Hepatocyte (in vitro differentiated cells): ENCODE measurements around the gene P4HA3. TPM values are rescaled to one million over a fixed set of nuclear protein-coding genes. Genes with fewer than 3 reads are reported as not detected.

ENCODE experiments used
- DNase-seq: peaks from one replicate; pipeline ENCODE4 v3.0.0-alpha.2; 2016; ENCODE audit warnings: low spot score
- H2AFZ ChIP-seq: fragments of 200-600 bp; sonication (generic); 2 replicates; pipeline ENCODE4 v1.6.0; 2016; ENCODE audit warnings: antibody characterized with exemption, mild to moderate bottlenecking
- H3K27ac ChIP-seq: fragments of 200-600 bp; sonication (generic); 2 replicates; pipeline ENCODE4 v1.5.1; 2016; ENCODE audit warnings: mild to moderate bottlenecking
- H3K27me3 ChIP-seq: fragments of 200-600 bp; sonication (generic); 2 replicates; pipeline ENCODE4 v1.6.1; 2016
- H3K36me3 ChIP-seq: fragments of 200-600 bp; sonication (generic); replicated peaks from 2 replicates; pipeline ENCODE4 v1.5.1; 2016; ENCODE audit warnings: low read depth; ENCODE audit not compliant: insufficient read depth
- H3K4me1 ChIP-seq: fragments of 200-600 bp; sonication (generic); 2 replicates; pipeline ENCODE4 v1.5.1; 2016; ENCODE audit warnings: mild to moderate bottlenecking, moderate library complexity; ENCODE audit not compliant: insufficient read depth
- H3K4me2 ChIP-seq: fragments of 200-600 bp; sonication (generic); 2 replicates; pipeline ENCODE4 v1.6.0; 2016
- H3K4me3 ChIP-seq: fragments of 200-600 bp; sonication (generic); 2 replicates; pipeline ENCODE4 v1.5.1; 2016; ENCODE audit warnings: mild to moderate bottlenecking
- H3K79me2 ChIP-seq: fragments of 200-600 bp; sonication (generic); 2 replicates; pipeline ENCODE4 v1.6.0; 2017; ENCODE audit warnings: mild to moderate bottlenecking
- H3K9me2 ChIP-seq: fragments of 200-600 bp; sonication (generic); replicated peaks from 2 replicates; pipeline ENCODE4 v1.6.0; 2017; ENCODE audit warnings: mild to moderate bottlenecking; ENCODE audit not compliant: insufficient read depth
- H3K9me3 ChIP-seq: fragments of 200-600 bp; sonication (generic); 2 replicates; pipeline ENCODE4 v1.5.1; 2016; ENCODE audit warnings: low read depth, mild to moderate bottlenecking
- H4K20me1 ChIP-seq: fragments of 200-600 bp; sonication (generic); 2 replicates; pipeline ENCODE4 v1.6.0; 2016; ENCODE audit warnings: mild to moderate bottlenecking; ENCODE audit not compliant: insufficient read depth, poor library complexity, severe bottlenecking
- EZH2 ChIP-seq: fragments of 200-600 bp; sonication (generic); IDR thresholded peaks from 2 replicates; pipeline ENCODE4 v1.6.1; 2016; ENCODE audit warnings: antibody characterized with exemption, mild to moderate bottlenecking, borderline replicate concordance
- EZH2phosphoT487 ChIP-seq: fragments of 200-600 bp; sonication (generic); IDR thresholded peaks from one replicate; pipeline ENCODE4 v1.6.1; 2018; ENCODE audit warnings: antibody characterized with exemption, mild to moderate bottlenecking, low read depth, moderate library complexity; ENCODE audit not compliant: unreplicated experiment, severe bottlenecking
- WGBS: methylation state at CpG from one replicate; pipeline ENCODE4 v1.1.6; 2016; ENCODE audit warnings: low lambda C conversion rate; ENCODE audit errors: missing lambda C conversion rate; 5-methylcytosine and 5-hydroxymethylcytosine counted together
- polyA plus RNA-seq: library from polyadenylated mRNA; unstranded; fragments of >200 nt; fragmentation: Nextera tagmentation; extraction: Ambion mirVana; gene quantifications from 2 replicates; pipeline ENCODE4 v1.2.1, GENCODE V29; 2016
- total RNA-seq: library from RNA; depleted of rRNA; stranded (reverse); fragments of >200 nt; gene quantifications from 2 replicates; pipeline ENCODE4 v1.2.3, GENCODE V29; 2014
- TF ChIP-seq, protein P1 (sequence below): fragments of 200-600 bp; sonication (generic); IDR thresholded peaks from 2 replicates; pipeline ENCODE4 v1.5.1; 2016; ENCODE audit warnings: antibody characterized with exemption, mild to moderate bottlenecking; ENCODE audit not compliant: poor library complexity

The P4HA3 gene
- total and polyA plus RNA-seq, 2 experiments from 2014 or later = 1.3 to 2.3 TPM

DNA sequence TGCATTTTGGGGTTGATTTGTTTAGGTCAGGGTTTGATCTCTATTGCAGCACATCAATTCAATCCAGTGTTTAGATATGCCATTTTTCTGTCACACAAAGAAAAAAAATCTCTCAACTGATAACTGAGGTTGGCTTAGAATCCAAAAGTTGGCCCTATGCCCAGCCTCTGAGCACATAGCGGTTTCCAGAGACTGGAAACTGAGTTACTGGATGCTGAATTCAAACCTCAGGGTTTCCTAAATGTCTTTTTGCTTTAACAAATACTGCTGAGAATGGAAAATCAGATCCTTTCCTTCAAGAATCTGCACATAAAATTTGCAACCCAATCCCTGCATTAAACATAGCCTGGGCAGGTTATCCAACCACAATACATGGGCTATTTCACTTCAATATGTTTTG lies 4.0 kb downstream of the P4HA3 start:
- Histone ChIP-seq H3K4me1 (no peaks in the 10 kb centered on the region), H3K27ac (peak overlapping the region; percentile 54), H3K9me3 (no peaks in the 10 kb centered on the region), H3K4me2 (no peak overlapping the region), H3K4me3 (no peak overlapping the region), H3K79me2 (no peaks in the 10 kb centered on the region), H4K20me1 (no peaks in the 10 kb centered on the region), H3K36me3 (no peaks in the 10 kb centered on the region), H3K9me2 (no peaks in the 10 kb centered on the region), H2AFZ (no peak overlapping the region), H3K27me3 (peaks cover 12% of the 10 kb centered on the region)
- peak; percentile 30 for DNase-seq
- TF ChIP-seq, protein P1, sequence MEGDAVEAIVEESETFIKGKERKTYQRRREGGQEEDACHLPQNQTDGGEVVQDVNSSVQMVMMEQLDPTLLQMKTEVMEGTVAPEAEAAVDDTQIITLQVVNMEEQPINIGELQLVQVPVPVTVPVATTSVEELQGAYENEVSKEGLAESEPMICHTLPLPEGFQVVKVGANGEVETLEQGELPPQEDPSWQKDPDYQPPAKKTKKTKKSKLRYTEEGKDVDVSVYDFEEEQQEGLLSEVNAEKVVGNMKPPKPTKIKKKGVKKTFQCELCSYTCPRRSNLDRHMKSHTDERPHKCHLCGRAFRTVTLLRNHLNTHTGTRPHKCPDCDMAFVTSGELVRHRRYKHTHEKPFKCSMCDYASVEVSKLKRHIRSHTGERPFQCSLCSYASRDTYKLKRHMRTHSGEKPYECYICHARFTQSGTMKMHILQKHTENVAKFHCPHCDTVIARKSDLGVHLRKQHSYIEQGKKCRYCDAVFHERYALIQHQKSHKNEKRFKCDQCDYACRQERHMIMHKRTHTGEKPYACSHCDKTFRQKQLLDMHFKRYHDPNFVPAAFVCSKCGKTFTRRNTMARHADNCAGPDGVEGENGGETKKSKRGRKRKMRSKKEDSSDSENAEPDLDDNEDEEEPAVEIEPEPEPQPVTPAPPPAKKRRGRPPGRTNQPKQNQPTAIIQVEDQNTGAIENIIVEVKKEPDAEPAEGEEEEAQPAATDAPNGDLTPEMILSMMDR = no peak
- WGBS = 45% methylated on average over 1 of the region's 1 CpG

DNA sequence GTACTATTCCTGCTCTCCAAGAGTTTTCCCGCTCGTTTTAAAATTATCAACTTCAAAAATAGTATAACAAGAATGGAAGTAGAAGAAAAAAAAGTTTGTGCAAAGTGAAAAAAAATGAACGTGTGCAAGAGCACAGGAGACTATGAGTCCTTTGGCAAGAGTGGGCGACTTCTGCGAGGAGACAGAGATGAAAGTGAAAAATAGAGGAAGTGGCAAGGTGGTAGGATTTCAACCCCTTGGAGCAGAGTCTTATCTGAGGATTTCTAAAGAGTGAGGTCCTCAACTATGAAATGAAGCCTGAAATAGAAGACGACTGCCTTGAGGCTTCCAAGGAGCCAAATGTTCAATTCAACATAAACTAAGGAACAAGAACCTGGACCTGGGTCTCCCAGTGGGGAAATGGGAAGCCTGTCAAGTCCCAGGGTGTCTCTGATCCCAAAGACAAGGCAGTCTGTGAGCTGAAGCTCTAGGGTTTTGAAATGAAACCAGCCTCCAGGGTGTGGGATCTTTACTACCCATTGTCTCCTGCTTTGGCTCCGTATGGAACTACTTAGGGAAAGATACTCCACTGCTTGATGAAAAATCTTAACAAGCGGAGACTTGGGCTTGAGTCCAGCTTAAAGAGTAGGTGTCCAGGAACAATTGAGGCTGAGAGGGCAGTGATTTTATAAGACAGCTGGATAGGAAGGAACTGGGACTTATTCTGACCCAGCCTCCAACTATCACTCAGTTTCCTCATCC lies 4.8 kb downstream of the P4HA3 start:
- Histone ChIP-seq H3K4me1 (no peaks in the 10 kb centered on the region), H3K4me2 (no peak overlapping the region), H3K27me3 (peaks cover 12% of the 10 kb centered on the region), H3K36me3 (no peaks in the 10 kb centered on the region), H3K9me3 (no peaks in the 10 kb centered on the region), H3K79me2 (no peaks in the 10 kb centered on the region), H3K27ac (peak overlapping the region; percentile 54), H3K9me2 (no peaks in the 10 kb centered on the region), H4K20me1 (no peaks in the 10 kb centered on the region), H3K4me3 (no peak overlapping the region), H2AFZ (no peak overlapping the region)
- TF ChIP-seq EZH2 (no peak), EZH2phosphoT487 (no peak)
- TF ChIP-seq, protein P1 = no peak
- 66% methylated on average over 8 of the region's 8 CpGs for WGBS
- no peak for DNase-seq

DNA sequence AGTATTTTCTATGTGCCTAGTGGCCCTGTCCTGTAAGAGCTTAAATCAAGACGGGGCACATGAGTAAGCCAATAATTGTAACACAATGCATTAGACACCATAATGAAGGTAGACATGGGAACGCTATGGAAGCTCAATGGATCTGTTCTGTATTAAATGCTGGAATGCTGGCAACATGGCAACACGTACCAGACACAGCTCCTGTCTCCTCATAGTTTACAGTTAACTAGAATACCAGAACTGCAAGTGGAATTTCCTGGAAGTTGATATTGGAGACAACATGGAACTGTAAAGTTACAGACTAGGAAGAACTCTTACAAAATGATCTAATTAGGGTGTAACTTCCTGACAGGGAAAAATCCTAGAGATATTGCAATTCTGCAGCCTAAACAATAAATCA lies 12.4 kb downstream of the P4HA3 start:
- no peaks in the 10 kb centered on the region for H3K9me3 ChIP-seq
- TF ChIP-seq, protein P1 = no peak
- TF ChIP-seq EZH2phosphoT487 (no peak), EZH2 (no peak)
- no peak overlapping the region for H3K4me3 ChIP-seq
- no peak for DNase-seq
- H3K4me1 ChIP-seq = no peaks in the 10 kb centered on the region
- 63% methylated on average over 3 of the region's 3 CpGs for WGBS
- no peak overlapping the region for H3K27ac ChIP-seq
- H2AFZ ChIP-seq = no peak overlapping the region
- no peaks in the 10 kb centered on the region for H3K79me2 ChIP-seq
- H3K4me2 ChIP-seq = no peak overlapping the region
- H3K9me2 ChIP-seq = no peaks in the 10 kb centered on the region
- no peaks in the 10 kb centered on the region for H3K36me3 ChIP-seq
- no peaks in the 10 kb centered on the region for H4K20me1 ChIP-seq
- no peaks in the 10 kb centered on the region for H3K27me3 ChIP-seq
